GM12864 (cell line): Measurements from ENCODE around the gene WNT9A.

Source experiments
- DNase-seq: peaks from one replicate; pipeline ENCODE4 v3.0.0-alpha.2; 2011; ENCODE audit warnings: low read depth
- H3K4me3 ChIP-seq: 2 replicates; pipeline ENCODE4 v1.5.1; 2011; ENCODE audit warnings: mild to moderate bottlenecking, low read depth, low read length, control low read depth
- TF ChIP-seq, protein P1 (sequence below): IDR thresholded peaks from 2 replicates; pipeline ENCODE4 v1.5.1; 2011; ENCODE audit warnings: low read depth, mild to moderate bottlenecking, moderate library complexity, low read length, control low read depth, inconsistent platforms; ENCODE audit errors: missing control alignments

Gene WNT9A

GRCh38 chr1:227939791-227940771 lies 7.7 kb downstream of the WNT9A start:
- no peak for DNase-seq
- no peak overlapping the region for H3K4me3 ChIP-seq
- TF ChIP-seq, protein P1, sequence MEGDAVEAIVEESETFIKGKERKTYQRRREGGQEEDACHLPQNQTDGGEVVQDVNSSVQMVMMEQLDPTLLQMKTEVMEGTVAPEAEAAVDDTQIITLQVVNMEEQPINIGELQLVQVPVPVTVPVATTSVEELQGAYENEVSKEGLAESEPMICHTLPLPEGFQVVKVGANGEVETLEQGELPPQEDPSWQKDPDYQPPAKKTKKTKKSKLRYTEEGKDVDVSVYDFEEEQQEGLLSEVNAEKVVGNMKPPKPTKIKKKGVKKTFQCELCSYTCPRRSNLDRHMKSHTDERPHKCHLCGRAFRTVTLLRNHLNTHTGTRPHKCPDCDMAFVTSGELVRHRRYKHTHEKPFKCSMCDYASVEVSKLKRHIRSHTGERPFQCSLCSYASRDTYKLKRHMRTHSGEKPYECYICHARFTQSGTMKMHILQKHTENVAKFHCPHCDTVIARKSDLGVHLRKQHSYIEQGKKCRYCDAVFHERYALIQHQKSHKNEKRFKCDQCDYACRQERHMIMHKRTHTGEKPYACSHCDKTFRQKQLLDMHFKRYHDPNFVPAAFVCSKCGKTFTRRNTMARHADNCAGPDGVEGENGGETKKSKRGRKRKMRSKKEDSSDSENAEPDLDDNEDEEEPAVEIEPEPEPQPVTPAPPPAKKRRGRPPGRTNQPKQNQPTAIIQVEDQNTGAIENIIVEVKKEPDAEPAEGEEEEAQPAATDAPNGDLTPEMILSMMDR: no peak

GRCh38 chr1:227938911-227939790 lies 8.6 kb downstream of the WNT9A start:
- no peak for DNase-seq
- TF ChIP-seq, protein P1: no peak
- H3K4me3 ChIP-seq: no peak overlapping the region

DNA sequence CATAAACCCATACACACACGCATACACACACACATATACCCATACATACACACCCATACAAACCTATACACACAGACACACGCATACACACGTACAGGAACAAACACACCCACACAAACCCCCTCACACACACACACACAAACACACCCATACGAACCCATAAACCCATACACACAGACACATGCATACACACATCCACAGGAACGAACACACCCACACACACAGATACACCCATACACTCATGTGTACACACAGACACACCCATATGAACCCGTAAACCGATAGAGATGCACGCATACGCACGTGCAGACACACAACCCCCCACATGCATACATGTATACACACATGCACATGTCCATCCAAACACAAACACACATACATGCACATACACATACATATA lies 9.5 kb downstream of the WNT9A start:
- no peak overlapping the region for H3K4me3 ChIP-seq
- TF ChIP-seq, protein P1: no peak
- DNase-seq: no peak

- no peak overlapping the region for H3K4me3 ChIP-seq
- DNase-seq: no peak
- TF ChIP-seq, protein P1: no peak
Measured at GRCh38 chr1:227937838-227938145, 9.9 kb downstream of the WNT9A start.

GRCh38 chr1:227937031-227937837 lies 10.5 kb downstream of the WNT9A start:
- TF ChIP-seq, protein P1: no peak
- DNase-seq: no peak
- H3K4me3 ChIP-seq: no peak overlapping the region

DNA sequence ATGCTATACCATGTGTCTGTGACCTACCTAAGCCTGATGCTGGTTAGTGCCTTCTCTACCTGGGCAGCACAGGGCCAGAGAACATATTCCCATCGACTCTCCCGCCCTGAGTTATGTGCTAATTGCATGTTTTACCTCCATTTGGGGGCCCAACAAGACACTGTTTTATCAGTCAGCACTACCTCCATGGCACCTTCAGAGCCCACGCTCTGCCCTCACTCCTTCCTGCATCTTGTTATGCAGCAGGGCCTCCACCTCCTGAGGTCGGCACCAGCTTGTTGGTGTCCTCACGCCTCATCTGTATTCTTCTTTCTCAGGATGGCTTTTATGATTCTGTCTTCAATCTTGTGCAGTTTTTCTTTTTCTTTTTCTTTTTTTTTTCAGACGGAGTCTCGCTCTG lies 11.9 kb downstream of the WNT9A start:
- TF ChIP-seq, protein P1: no peak
- no peak overlapping the region for H3K4me3 ChIP-seq
- DNase-seq: no peak
